NCI-H2081 (cell line): ENCODE results near the gene AURKAIP1.

Source experiments
- DNase-seq, 2 experiments: peaks; one replicate each; lab custom pipeline; 2025; lab: John Stamatoyannopoulos, UW

Gene AURKAIP1

DNA sequence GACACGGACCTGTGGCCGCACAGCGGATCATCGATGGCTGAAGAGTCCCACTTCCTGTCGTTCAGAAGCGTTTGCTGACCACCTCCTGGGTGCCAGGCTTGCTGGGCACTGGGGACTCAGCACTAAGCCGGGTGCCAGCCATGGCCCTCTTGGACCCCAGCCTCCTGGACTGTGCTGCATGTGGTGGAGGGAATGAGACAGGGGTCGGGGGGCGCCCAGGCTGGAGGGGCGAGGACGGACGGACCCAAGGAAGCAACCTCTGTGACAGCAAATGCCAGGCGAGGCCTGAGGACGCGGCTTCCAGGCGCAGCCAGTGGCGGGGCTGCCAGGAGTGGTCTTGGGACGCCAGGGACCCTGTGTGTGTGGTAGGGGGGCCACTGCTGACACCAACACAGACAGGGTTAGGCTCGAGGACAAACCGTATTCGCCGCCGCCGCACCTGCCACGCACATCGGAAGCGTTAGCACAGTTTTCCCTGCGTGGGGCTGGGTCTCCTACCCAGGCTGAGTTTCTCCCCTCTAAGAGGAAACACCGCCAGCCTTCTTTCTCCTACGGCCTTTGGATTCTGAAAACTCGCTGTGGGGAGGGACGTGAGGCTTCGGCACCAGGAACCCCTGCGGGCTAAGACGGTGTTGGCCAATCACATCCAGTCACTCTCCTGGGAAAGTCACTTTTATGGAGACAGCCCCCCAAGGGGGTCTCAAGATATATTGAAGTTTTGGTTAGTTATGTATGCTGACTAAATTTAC, 13.6 kb downstream of the AURKAIP1 start:
- no peak for DNase-seq

DNA sequence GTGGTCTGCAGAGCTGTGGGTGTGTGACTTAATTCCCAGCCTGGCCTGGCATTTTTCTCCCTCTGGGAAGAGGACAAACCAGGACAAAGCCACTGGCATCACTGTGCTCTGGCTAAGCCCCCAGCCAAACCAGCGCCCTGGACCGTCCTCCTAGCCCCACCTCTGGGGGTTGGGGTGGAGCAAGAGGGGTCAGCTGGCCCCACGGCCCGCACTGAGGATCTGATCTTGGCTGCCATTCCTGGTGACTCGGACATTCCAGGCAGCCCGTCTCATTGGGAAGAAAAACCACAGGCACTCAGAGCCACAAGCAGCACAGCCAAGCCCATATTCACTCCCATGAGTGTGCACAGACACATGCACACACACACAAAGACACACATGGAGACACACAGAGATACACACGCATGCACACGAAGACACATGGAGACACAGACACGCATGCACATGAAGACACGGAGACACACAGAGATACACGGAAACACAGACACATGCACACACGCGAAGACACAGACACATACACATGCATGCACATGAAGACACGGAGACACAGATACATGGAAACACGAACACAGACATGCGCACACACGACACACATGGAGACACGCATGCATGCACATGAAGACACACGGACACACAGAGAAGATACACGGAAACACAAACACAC, 14.4 kb downstream of the AURKAIP1 start:
- DNase-seq = no peak

DNA sequence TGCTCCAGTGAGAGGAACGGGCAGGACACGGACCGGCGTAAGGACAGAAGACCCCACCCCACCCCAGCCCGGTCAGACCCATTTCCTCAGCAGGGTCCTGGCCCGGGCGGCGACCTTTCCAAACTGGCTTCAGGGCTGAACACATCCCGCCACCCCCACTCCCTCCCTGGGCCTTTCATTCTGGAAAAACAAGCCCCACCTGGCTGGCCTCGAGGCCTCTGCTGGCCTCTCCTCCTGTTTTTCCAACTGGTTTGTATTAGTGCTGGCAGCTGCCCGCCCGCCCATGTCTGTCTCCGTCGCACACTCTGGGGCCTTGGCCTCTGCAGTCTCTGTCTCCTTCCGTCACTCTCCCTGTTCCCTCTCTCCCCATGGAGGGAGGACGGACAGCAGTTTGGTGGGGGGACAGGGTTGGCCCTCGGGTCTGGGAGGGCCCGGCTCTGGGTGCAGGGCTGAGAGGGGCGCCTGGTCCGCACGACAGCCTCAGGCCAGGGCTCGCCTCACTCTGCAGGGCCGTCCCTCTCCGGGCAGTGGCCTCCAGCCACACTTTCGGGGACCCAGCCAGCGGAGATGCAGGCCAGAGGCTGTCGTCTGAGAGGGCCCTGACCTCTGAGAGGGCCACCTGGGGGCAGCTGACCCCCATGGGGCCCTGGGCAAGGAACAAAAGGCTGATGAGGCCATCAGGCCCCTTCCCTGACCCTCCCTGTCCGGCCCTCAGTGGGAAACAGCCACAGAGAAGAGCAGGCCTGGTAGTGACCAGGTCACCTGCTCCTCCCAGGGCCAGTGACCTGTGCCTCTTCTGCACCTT, 15.1 kb downstream of the AURKAIP1 start:
- DNase-seq = no peak

DNA sequence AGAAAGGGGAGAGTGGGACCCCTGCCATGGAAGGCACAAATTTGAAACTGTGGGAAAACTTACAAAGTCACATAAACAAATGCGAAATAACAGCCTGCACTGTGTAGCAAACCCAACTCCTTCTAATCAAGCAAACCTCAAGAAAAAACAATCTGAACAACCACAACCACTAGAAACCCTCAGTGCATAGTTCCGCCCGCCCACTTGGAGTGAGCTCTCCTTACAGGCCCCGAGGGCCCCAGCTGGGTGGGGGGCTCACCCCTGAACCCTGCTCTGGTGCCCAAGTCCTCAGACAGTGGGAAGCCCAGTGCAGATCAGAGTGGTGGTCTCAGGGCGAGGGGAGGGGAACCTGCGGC, 15.7 kb downstream of the AURKAIP1 start:
- no peak for DNase-seq

DNA sequence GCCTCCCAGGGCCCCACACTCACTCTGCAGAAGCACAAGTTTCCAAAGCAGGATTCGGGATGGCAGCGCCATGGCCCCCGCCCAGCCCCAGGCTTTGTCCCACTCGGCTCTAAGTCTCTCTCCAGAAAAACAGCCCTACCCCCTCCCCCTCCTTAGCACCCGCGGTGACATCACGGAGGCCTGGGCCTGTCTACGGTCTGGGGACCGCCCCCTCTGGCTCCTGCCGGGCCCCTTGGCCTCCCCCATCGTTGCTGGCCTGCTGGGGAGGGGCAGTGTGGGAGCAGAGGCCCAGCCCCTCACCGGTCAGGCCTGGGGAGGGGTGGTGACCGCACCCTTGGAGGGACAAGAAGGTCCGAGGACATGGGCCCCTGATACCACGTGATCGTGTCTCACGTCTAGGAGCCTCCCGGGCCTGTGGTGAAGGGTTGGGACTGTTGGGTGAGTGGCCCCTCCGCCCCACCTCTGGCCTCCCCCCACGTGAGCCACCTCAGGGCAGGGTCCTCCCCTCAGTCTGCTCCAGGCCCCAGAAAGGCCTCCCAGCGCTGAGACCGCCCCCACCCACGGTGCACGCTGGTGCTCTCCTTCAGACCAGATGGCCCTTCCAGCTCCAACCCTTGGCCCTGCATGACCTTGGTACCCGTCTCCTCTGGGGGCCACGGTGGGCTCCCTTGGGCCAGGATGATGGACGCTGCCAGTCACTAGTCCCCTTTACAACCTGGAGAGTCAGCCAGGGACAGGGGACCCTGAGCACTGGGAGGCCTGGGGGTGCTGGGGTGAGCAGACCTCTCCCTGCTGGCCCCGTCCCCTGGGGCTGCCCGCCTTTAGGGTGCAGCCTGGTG, 16.4 kb downstream of the AURKAIP1 start, which contains the start of gene MXRA8:
Gene MXRA8 (minus strand): TSS at position 123 of the 839 bp plus-strand sequence. CDS start 51 bp downstream, at position 72.
- no peak for DNase-seq

DNA sequence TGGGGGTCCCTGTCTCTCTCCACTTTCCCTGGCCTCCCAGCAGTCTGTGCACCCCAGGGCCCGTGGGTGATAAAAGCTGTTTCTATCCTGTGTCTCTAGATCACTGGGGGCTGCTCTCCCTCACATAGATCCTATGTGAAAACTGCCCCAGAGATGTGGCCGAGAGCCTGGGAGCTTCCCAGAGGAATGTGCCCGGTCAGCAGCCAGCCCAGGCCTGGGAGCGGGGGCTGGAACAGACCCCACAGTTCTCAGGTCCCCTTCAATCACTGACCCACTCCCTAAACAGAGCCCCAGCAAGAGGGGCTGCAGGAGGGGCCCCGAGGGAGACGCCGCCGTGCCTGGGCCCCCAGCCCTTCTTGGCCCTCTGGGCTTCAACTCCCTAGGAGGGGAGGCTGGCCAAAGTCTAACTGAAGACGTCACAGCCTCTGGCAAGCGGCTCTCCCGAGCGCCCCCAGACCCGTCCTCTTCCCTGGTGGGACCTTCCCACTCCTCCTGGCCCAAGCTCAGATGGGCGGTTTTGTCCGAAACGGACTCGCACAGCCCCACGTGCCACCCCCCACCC, 17.1 kb downstream of the AURKAIP1 start:
- DNase-seq = no peak

DNA sequence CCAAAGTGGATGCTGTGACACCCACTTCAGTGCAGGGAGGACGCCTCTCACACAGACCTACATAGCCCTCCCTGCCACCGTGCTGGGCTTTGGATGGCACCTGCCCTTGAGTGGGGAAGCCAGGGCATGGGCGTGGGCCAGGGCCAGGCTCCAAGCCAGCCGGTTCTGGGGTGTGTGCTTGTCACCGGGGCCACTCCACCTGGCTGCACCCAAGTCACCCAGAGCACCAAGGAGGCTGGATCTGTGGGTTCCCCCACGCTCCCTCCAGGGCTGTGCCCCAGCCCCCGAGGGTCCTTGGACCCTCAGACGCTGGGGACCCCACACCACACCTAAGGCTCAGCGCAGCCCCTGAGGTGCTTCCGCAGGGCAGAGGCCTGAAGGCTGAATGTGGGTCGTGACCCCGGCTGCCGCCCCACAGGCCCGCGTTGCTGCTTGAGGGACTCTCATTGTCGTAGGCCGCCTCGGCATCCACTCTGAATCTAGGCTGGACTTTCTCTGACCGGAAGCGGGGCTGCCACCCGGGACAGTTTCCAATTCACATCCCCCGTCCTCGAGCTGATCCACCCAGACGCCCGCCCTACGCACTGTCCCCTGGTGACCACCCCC, 18.1 kb downstream of the AURKAIP1 start:
- no peak for DNase-seq

DNA sequence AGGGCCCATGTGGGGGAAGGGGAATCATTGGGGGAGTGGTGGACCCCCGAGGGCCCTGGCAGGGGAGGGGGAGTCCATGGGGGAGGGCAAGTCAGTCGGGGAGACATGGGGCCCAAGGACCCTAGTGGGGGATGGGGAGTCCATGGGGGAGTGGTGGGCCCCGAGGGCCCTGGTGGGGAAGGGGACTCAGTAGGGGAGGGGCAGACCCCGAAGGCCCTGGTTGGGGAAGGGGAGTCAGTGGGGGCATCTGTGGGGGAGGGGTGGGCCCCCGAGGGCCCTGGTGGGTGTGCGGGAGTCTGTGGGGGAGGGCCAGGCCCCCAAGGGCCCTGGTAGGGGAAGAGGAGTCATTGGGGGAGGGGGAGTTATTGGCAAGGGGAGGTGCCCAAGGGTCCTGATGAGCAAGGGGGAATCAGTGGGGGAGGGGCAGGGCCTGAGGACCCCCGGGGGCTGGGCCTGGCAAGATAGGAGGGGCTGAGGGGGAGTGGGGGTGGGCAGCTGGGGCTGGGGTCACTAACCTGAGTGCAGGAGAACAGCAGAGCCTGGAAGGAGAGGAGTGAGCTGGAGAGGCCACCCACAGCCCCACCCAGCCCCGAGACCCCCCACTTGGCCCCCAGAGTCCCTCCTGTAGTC, 18.7 kb downstream of the AURKAIP1 start:
- no peak for DNase-seq

DNA sequence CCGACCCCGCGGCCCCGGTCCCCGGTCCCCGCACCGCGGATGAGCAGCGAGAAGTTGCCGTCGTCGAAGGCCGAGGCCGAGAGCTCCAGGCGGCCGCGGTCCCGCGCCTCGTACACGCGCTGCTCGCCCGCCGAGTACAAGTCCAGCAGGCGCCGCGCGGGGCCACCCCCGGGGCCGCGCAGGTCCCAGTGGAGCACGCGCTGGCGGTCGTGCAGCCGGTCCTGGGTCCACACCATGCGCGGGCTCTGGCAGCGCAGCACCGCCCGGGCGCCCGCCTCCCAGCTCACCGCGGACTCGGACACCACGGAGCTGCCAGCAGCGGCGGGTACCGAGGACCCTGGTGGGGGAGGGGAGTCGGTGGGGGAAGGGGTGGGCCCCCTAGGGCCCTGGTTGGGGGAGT, 19.6 kb downstream of the AURKAIP1 start:
- peak in 1 of 2 experiments; percentile 15 for DNase-seq

DNA sequence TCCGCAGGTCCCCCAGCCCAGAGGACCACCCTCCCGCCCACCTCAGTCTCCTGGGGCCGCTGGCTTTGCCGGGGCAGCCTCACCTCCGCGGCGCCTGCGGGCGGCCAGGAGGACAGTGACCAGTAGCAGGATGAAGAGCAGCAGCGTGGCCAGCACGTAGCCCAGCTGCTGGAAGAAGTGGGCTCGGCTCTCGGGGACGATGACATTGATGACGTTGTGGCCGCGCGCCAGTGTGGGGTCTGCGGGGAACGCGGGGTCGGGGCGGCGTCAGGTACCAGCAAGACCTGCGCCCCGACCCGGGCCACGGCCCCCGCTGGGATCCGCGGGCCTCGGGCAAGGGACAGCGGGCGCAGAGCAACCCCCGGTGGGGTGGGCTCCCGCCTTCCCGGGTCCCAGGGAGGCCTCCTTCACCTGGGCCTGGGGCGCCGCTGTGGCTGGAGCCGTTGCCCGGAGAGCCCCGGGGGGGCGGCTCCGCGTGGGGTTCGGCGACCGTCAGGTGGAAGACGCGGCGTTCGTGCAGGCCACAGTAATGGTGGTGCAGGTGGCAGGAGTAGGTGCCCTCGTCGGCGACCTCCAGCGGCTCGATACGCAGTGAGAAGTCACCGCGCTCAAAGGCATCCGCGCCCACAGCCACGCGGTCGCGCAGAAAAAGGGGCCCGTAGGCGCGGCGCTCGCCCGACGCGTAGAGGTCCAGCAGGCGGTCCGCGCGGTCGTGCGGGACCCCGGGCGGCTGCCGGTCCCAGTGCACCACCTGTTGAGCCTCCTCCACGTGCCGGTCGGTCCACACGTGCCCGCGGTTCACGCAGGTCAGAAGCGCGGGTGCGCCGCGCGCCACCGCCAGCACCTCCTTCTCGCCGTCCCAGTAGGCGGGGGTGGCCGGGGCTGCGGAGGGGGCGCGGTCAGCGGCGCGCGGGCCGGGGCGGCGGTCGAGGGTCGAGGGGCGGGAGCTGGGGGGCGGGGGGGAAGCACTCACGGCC, 20.4 kb downstream of the AURKAIP1 start:
- no peak for DNase-seq

DNA sequence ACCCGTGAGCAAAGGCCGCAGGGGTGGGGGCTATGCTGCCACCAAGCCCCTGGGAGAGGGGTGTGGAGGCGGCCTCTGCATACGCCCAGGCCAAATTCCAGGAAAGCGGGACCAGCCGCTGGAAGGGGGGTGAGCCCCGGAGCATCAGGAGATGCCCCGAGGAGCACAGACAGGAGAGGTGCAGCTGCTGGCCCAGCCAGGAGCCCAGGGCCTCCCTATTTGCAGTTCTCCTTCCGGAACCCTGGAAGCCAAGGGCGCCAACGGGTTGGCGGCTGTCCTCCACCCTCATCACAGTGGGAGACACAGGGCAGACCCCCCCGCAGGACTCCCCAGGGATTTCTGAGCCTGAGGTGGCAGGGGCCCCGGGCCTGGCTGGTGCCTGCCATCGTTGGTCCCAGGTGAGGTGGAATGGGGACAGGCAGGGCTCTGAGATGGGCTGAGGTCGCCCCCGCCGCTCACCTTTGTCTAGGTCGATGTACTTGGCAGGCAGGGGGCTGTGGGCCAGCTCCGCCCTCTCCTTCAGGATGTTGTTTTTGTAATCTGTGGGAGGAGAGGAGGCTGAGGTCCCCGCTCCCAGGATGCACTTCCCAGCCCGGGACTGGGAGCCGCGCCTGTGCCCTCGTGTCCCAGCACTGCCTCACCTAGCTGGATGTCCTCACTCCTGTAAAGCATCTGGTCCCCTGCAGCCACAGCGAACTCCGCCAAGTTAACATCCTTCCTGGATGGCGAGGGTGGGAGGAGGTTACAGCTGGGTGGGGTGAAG, 21.4 kb downstream of the AURKAIP1 start:
- peak in 1 of 2 experiments; percentile 21 for DNase-seq

DNA sequence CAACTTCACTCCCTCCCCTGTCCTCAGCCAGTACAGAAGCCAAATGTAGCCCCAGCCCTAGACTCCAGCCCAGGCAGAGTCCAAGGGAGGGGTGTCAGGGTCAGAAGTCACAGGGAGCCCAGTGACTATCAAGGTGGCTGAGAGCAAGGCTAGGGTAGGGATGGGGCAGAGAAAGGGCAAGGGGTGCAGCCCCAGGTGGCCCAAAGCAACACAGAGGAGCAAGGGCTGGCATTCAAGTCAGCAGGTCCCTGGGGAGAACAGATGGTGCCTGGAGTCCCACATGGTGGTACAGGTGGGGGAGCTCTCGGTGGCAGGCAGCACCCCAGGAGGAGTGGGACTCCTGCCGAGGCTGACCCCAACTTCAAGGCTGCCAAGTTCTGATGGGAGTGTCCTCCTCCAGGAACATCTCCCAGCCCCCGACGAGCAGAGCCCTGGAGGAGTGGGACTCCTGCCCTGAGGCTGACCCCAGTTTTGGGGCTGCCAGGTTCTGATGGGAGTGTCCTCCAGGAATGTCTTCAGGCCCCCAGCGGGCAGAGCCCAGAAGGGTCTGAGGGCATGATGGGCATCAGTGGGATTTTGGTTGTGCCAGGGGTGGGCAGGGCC, 22.1 kb downstream of the AURKAIP1 start:
- no peak for DNase-seq

DNA sequence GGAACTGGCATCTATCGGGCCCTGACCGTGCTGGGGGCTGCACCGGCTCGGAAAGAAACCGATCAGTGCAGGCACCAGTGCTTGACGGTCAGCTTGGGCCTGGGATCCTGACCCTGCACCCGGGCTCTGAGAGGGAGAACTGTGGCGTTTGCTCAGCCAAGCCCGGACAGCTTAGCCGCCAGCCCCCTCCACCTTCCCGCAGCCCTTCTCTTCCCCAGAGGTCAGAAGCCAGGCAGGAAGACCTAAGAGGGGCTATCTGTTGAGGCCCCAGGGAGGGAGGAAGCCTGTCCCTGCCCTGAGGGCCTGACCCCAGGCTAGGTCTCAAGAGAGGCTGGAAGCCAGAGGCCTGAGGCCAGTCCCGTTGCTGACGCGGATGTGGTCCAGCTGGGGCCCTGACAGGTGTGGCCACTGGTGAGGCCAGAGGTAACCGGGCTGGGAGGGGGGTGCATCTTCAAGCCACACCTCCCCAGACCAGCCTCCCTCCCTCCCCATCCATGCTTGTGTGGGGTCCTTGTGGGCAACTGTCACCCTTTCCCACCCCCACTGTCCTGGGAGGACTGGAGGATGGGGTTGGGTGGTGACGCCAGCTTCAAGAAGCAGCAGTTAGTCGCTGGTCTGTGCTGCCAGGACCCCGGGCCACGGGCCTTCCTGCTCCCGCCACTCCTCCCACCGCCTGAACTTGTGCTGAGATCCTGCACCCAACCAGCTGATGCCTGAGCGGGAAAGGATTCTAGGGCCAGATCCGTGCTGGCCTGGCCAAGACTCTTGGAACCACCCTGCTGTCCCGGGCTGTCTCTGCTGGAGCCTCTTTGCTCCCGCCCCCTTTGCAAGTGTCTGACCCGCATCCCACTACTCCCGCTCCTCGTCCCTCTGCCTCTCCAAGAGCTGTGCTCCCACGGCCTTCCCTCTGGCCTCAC, 23.2 kb downstream of the AURKAIP1 start:
- DNase-seq = no peak

DNA sequence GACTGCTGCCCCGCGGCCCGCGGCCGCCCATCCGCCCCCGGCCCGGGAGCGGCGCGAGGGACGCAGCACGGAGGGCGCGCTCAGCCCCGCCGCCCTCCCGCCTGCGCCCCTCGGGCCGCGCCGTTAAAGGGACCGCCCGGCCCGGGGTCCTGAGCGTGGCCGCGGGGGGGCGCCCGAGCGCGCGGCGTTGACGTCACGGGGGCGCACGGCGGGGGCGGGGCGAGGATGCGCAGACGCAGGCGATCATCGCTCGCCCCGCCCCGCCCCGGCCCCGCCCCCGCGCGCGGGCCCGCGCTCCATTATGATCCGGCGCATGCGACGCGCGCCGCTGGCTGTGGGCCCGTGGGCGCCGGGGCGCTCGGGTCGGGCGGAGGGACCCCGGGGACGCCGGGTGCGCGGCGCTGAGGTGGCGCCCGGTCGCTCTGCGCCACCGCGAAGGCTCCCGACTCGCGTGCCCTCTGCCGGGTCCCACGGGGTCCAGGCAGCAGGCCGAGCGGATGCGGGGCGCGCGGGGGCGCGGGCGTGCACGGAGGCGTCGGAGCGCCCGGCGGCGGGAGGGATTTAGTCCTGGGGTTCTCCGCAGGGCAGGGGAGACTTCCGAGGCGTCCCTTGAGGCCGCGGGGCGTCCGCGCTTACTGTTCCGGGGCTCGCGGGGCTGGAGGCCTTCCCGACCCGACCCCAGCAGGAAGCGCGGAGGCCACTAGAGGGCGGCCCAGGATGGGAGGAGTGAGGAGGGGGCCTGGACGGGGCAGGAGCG, 25.6 kb downstream of the AURKAIP1 start, which contains the start of gene DVL1:
Gene DVL1 (minus strand): TSS at position 163 of the 757 bp plus-strand sequence. CDS start 353 bp downstream, outside the sequence.
- DNase-seq = peak; percentile 47 to 55

DNA sequence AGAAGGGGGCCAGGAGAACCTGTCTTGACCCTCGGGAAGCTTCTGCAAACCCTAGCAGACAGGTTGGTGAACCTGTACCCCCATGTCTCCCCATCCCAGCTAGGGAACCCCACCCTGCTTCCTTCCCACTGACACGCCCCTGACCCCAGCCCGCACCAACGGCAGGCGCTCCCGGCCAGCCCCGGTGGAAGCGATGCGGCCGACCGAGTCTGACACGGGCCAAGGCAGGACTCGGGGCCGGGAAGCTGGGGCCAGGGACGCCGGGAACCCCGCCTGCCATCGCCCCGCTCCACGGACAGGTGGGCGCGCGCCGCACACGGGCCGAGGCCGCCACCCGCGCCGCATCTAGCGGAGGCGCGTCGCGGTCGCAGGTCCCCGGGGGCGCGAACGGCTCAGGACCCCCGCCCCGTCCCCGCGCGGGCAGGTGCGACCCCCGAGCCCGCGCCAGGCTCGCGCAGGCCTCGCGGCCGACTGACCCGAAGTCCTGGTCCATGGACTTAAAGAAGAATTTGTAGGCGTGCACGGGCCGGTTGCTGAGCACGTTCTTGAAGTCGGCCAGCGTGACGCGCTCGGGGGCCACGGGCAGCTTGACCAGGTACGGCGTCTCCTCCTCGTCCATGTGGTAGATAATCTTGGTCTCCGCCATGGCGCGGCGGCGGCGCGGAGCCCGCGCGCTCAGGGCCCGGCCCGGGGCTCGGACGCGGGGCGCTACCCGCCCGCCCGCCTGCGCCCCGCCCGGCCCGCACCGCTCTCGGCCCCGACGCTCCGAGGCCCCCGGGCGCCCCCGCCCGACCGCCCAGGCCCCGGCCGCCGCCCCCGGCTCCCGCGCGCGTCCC, 26.4 kb downstream of the AURKAIP1 start:
- DNase-seq = no peak
